HCT116 (cell line): ENCODE data around the gene PGM2L1. TPM values are rescaled to one million over a fixed set of nuclear protein-coding genes. Genes with fewer than 3 reads are reported as not detected.

Source experiments
- ATAC-seq: fragments of 200-7000 bp; cut with Tn5 transposase; 2 replicates; pipeline ENCODE4 v1.9.1; 2020; ENCODE audit warnings: mild to moderate bottlenecking, moderate library complexity
- BruUV-seq: library from RNA; stranded (reverse); fragments of 400-500 nt; replicated peaks from 2 replicates; lab custom pipeline; 2021; lab: Mats Ljungman, UMichigan
- CTCF ChIA-PET: fragments of 300-600 bp; sonication (Branson Sonifier 250); formaldehyde crosslinking; loops from one replicate; lab custom pipeline; 2021; ENCODE audit warnings: antibody characterized with exemption; lab: Charles Lee
- POLR2A ChIA-PET: fragments of 300-600, 350-600 bp; sonication (Branson Sonifier 250); formaldehyde crosslinking; loops from one replicate; lab custom pipeline; 2021; ENCODE audit warnings: antibody characterized with exemption; lab: Charles Lee
- RAD21 ChIA-PET, 2 experiments: fragments of 300-600 bp; sonication (Branson Sonifier 250); formaldehyde crosslinking; loops; one replicate each; lab custom pipeline; 2023; ENCODE audit warnings: low total read pairs in 2 of 2; ENCODE audit not compliant: uncharacterized antibody in 2 of 2, unreplicated experiment in 2 of 2, low non-redundant PET in 1 of 2; lab: Charles Lee
- DNase-seq: peaks from one replicate; pipeline ENCODE4 v3.0.0-alpha.2; 2010; ENCODE audit warnings: low read depth, low spot score
- H2AFZ ChIP-seq: fragments of 200-600 bp; shearing (Covaris generic), sonication (generic); 2 replicates; pipeline ENCODE4 v1.6.1; 2017; ENCODE audit warnings: low read depth, mixed run types, mixed read lengths, antibody characterized with exemption, low read length; ENCODE audit not compliant: poor library complexity, severe bottlenecking
- H3K27ac ChIP-seq: 2 replicates; pipeline ENCODE4 v1.5.1; 2012; ENCODE audit warnings: low read depth, low read length
- H3K27me3 ChIP-seq: fragments of 200-600 bp; sonication (generic); 2 replicates; pipeline ENCODE4 v1.6.1; 2016; ENCODE audit warnings: mixed run types, low read length, mixed read lengths; ENCODE audit not compliant: insufficient read depth
- H3K36me3 ChIP-seq, 2 experiments: fragments of 200-500 bp in 1 of 2; fragments of 200-600 bp in 1 of 2; sonication (Bioruptor generic) in 1 of 2; sonication (generic) in 1 of 2; 2 replicates each; pipeline versions ENCODE4 v1.5.1 to v1.6.1; 2014 to 2016; ENCODE audit warnings: low read length in 2 of 2, inconsistent platforms in 1 of 2, mixed read lengths in 1 of 2, mixed run types in 1 of 2; ENCODE audit not compliant: insufficient read depth in 2 of 2, control insufficient read depth in 1 of 2
- H3K4me1 ChIP-seq, 2 experiments: fragments of 200-600 bp in 1 of 2; sonication (generic) in 1 of 2; 2 replicates each; pipeline versions ENCODE4 v1.5.1 to v1.6.1; 2012 to 2017; ENCODE audit warnings: low read length in 2 of 2, inconsistent platforms in 1 of 2, mild to moderate bottlenecking in 1 of 2, mixed read lengths in 1 of 2, mixed run types in 1 of 2, moderate library complexity in 1 of 2; ENCODE audit not compliant: insufficient read depth in 2 of 2, control insufficient read depth in 1 of 2
- H3K4me2 ChIP-seq: fragments of 200-600 bp; sonication (generic); 2 replicates; pipeline ENCODE4 v1.6.1; 2017; ENCODE audit warnings: mixed run types, low read length, mixed read lengths
- H3K4me3 ChIP-seq, 2 experiments: fragments of 200-600 bp in 1 of 2; sonication (generic) in 1 of 2; replicated peaks in 1 of 2; 2 replicates each; pipeline ENCODE4 v1.5.1; 2011 to 2016; ENCODE audit warnings: low read length in 2 of 2, control low read depth in 1 of 2, low read depth in 1 of 2, mild to moderate bottlenecking in 1 of 2, mixed read lengths in 1 of 2, mixed run types in 1 of 2
- H3K79me2 ChIP-seq: fragments of 200-600 bp; sonication (generic); 2 replicates; pipeline ENCODE4 v1.6.1; 2017; ENCODE audit warnings: mild to moderate bottlenecking, mixed run types, low read length, moderate library complexity, mixed read lengths; ENCODE audit not compliant: insufficient read depth
- H3K9ac ChIP-seq: fragments of 200-600 bp; sonication (generic); 2 replicates; pipeline ENCODE4 v1.6.1; 2016; ENCODE audit warnings: low read length, mixed read lengths
- H3K9me2 ChIP-seq: fragments of 200-600 bp; sonication (generic), shearing (Covaris generic); 2 replicates; pipeline ENCODE4 v1.6.1; 2017; ENCODE audit warnings: mixed run types, mild to moderate bottlenecking, moderate library complexity; ENCODE audit not compliant: insufficient read depth
- H3K9me3 ChIP-seq, 2 experiments: fragments of 200-500 bp in 1 of 2; fragments of 200-600 bp in 1 of 2; sonication (Bioruptor generic) in 1 of 2; sonication (generic) in 1 of 2; 2 replicates each; pipeline ENCODE4 v1.6.1; 2014 to 2017; ENCODE audit warnings: low read length in 2 of 2, mixed read lengths in 2 of 2, inconsistent platforms in 1 of 2, low read depth in 1 of 2, mild to moderate bottlenecking in 1 of 2, mixed run types in 1 of 2, moderate library complexity in 1 of 2; ENCODE audit not compliant: control insufficient read depth in 1 of 2, insufficient read depth in 1 of 2
- H4K20me1 ChIP-seq: fragments of 200-600 bp; sonication (generic), shearing (Covaris generic); 2 replicates; pipeline ENCODE4 v1.6.1; 2017; ENCODE audit warnings: mixed run types, mild to moderate bottlenecking, moderate library complexity; ENCODE audit not compliant: insufficient read depth
- CBX3 ChIP-seq: IDR thresholded peaks from 2 replicates; pipeline ENCODE4 v1.6.1; 2012; ENCODE audit warnings: low read depth
- CEBPB ChIP-seq: IDR thresholded peaks from 2 replicates; pipeline ENCODE4 v1.6.1; 2012; ENCODE audit warnings: low read depth
- ELF1 ChIP-seq: IDR thresholded peaks from 2 replicates; pipeline ENCODE4 v1.6.1; 2012; ENCODE audit warnings: low read depth, borderline replicate concordance
- EZH2 ChIP-seq: fragments of 200-600 bp; sonication (generic); IDR thresholded peaks from 2 replicates; pipeline ENCODE4 v1.6.1; 2017; ENCODE audit warnings: antibody characterized with exemption, mixed run types
- EZH2phosphoT487 ChIP-seq: fragments of 200-600 bp; IDR thresholded peaks from 2 replicates; pipeline ENCODE4 v1.6.1; 2018; ENCODE audit warnings: antibody characterized with exemption, borderline replicate concordance
- FOSL1 ChIP-seq: IDR thresholded peaks from 2 replicates; pipeline ENCODE4 v1.6.1; 2012; ENCODE audit warnings: low read depth
- JUND ChIP-seq: IDR thresholded peaks from 2 replicates; pipeline ENCODE4 v1.6.1; 2012
- MAX ChIP-seq: IDR thresholded peaks from 2 replicates; pipeline ENCODE4 v1.6.1; 2012
- POLR2A ChIP-seq: IDR thresholded peaks from 2 replicates; pipeline ENCODE4 v1.7.0; 2011; ENCODE audit warnings: borderline replicate concordance; ENCODE audit not compliant: insufficient read depth, insufficient read length; ENCODE audit errors: extremely low read depth
- POLR2AphosphoS5 ChIP-seq: IDR thresholded peaks from 2 replicates; pipeline ENCODE4 v1.6.1; 2011; ENCODE audit warnings: mild to moderate bottlenecking, low read depth, low read length, moderate library complexity
- RAD21 ChIP-seq: IDR thresholded peaks from 2 replicates; pipeline ENCODE4 v1.6.1; 2012; ENCODE audit warnings: low read depth, mild to moderate bottlenecking
- SIN3A ChIP-seq: IDR thresholded peaks from 2 replicates; pipeline ENCODE4 v1.6.1; 2012; ENCODE audit warnings: low read depth
- SP1 ChIP-seq: IDR thresholded peaks from 2 replicates; pipeline ENCODE4 v1.6.1; 2012; ENCODE audit warnings: low read depth
- SRF ChIP-seq: IDR thresholded peaks from 2 replicates; pipeline ENCODE4 v1.6.1; 2012; ENCODE audit warnings: low read depth
- TCF7L2 ChIP-seq: IDR thresholded peaks from 2 replicates; pipeline ENCODE4 v1.7.0; 2011; ENCODE audit warnings: borderline replicate concordance, inconsistent platforms; ENCODE audit not compliant: insufficient read depth, insufficient read length; ENCODE audit errors: extremely low read depth
- YY1 ChIP-seq: IDR thresholded peaks from 2 replicates; pipeline ENCODE4 v1.6.1; 2011; ENCODE audit warnings: low read length, low read depth, moderate library complexity, mild to moderate bottlenecking; ENCODE audit not compliant: insufficient replicate concordance; ENCODE audit errors: extremely low read depth
- ZFX ChIP-seq: fragments of 450-650 bp; IDR thresholded peaks from 2 replicates; pipeline ENCODE4 v1.6.1; 2017
- ZNF274 ChIP-seq: fragments of 200-500 bp; sonication (Bioruptor generic); IDR thresholded peaks from 2 replicates; pipeline ENCODE4 v1.6.1; 2014; ENCODE audit warnings: mild to moderate bottlenecking, low read depth, low read length, inconsistent platforms
- intact Hi-C: fragments of 100-400 bp; cut with micrococcal nuclease; formaldehyde crosslinking; loops from 2 replicates; pipeline ENCODE4 v1.10.0; 2022
- total RNA-seq: library from RNA; stranded (reverse); gene quantifications from one replicate; pipeline ENCODE4 v1.2.1, GENCODE V29; 2021; ENCODE audit not compliant: unreplicated experiment
- TF ChIP-seq, protein P1 (sequence below): IDR thresholded peaks from 2 replicates; pipeline ENCODE4 v1.6.1; 2011; ENCODE audit warnings: mild to moderate bottlenecking, low read length, moderate library complexity; ENCODE audit not compliant: insufficient replicate concordance; ENCODE audit errors: extremely low read depth

Gene PGM2L1
- total RNA-seq, 1 experiment from 2014 or later: 4.9 TPM

DNA sequence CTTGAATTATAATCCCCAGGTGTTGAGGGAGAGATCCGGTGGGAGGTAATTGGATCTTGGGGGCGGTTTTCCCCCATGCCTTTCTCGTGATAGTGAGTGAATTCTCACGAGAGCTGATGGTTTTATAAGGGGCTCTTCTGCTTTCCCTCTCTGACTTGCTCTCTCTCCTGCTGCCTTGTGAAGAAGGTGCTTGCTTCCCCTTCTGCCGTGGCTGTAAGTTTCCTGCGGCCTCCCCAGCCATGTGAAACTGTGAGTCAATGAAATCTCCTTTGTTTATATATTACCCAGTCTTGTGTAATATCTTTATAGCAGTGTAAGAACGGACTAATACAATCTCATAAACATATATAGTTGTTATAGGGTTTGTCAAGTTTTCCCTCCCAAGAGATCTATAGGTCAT lies 36.3 kb upstream of the PGM2L1 start:
- no peak for ATAC-seq
- Histone ChIP-seq H3K27ac (no peak overlapping the region), H3K9me3 (no peaks in the 10 kb centered on the region), H3K9me2 (no peaks in the 10 kb centered on the region), H3K4me3 (no peak overlapping the region), H2AFZ (no peak overlapping the region), H3K4me2 (no peak overlapping the region), H4K20me1 (no peaks in the 10 kb centered on the region), H3K36me3 (no peaks in the 10 kb centered on the region), H3K27me3 (no peaks in the 10 kb centered on the region), H3K9ac (no peak overlapping the region), H3K79me2 (no peaks in the 10 kb centered on the region), H3K4me1 (no peaks in the 10 kb centered on the region)
- CTCF ChIA-PET: no interaction called here
- POLR2A ChIA-PET: no interaction called here
- no peak for DNase-seq
- no TSS peak for BruUV-seq
- intact Hi-C loops: no loop called here
- TF ChIP-seq CEBPB: no peak
- no peak for TF ChIP-seq EZH2
- no peak for TF ChIP-seq MAX
- TF ChIP-seq RAD21: no peak
- no peak for TF ChIP-seq ELF1
- RAD21 ChIA-PET: no interaction called here

GRCh38 chr11:74429205-74429604 lies 31.0 kb upstream of the PGM2L1 start:
- H4K20me1 ChIP-seq: no peaks in the 10 kb centered on the region
- DNase-seq: no peak
- ChIA-PET CTCF (no interaction called here), RAD21 (no interaction called here), POLR2A (no interaction called here)
- H3K27me3 ChIP-seq: no peaks in the 10 kb centered on the region
- no peak for ATAC-seq
- no peak overlapping the region for H3K4me2 ChIP-seq
- TF ChIP-seq SP1: no peak
- TF ChIP-seq SIN3A: no peak
- TF ChIP-seq ZNF274: no peak
- TF ChIP-seq POLR2A: no peak
- no peak for TF ChIP-seq ELF1
- TF ChIP-seq RAD21: no peak
- no peak for TF ChIP-seq YY1
- no peak for TF ChIP-seq POLR2AphosphoS5
- no peak for TF ChIP-seq FOSL1
- TF ChIP-seq EZH2phosphoT487: no peak
- no peak for TF ChIP-seq CEBPB
- TF ChIP-seq ZFX: no peak
- no peak for TF ChIP-seq TCF7L2
- TF ChIP-seq, protein P1, sequence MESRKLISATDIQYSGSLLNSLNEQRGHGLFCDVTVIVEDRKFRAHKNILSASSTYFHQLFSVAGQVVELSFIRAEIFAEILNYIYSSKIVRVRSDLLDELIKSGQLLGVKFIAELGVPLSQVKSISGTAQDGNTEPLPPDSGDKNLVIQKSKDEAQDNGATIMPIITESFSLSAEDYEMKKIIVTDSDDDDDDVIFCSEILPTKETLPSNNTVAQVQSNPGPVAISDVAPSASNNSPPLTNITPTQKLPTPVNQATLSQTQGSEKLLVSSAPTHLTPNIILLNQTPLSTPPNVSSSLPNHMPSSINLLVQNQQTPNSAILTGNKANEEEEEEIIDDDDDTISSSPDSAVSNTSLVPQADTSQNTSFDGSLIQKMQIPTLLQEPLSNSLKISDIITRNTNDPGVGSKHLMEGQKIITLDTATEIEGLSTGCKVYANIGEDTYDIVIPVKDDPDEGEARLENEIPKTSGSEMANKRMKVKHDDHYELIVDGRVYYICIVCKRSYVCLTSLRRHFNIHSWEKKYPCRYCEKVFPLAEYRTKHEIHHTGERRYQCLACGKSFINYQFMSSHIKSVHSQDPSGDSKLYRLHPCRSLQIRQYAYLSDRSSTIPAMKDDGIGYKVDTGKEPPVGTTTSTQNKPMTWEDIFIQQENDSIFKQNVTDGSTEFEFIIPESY: no peak
- no peak for TF ChIP-seq CBX3
- TF ChIP-seq SRF: no peak
- TF ChIP-seq JUND: no peak
- TF ChIP-seq MAX: no peak
- no TSS peak for BruUV-seq
- intact Hi-C loops: no loop called here
- H2AFZ ChIP-seq: no peak overlapping the region
- no peaks in the 10 kb centered on the region for H3K4me1 ChIP-seq
- H3K27ac ChIP-seq: no peak overlapping the region
- no peak overlapping the region for H3K4me3 ChIP-seq
- no peak overlapping the region for H3K9ac ChIP-seq
- no peaks in the 10 kb centered on the region for H3K9me2 ChIP-seq
- H3K79me2 ChIP-seq: no peaks in the 10 kb centered on the region
- H3K36me3 ChIP-seq: no peaks in the 10 kb centered on the region
- H3K9me3 ChIP-seq: no peaks in the 10 kb centered on the region
